Endothelial cell of umbilical vein (primary cell): ENCODE data around the gene CCZ1. TPM values are rescaled to one million over a fixed set of nuclear protein-coding genes. Genes with fewer than 3 reads are reported as not detected.
"Not testable (repeated sequence)": the region's sequence is repeated elsewhere in the genome, so short reads cannot be mapped to it uniquely, and the experiment has no call there.

Source experiments
- BruUV-seq: library from RNA; stranded (reverse); fragments of 400-500 nt; replicated peaks from 2 replicates; lab custom pipeline; 2021; lab: Mats Ljungman, UMichigan
- CTCF ChIA-PET: fragments of 300-600, 350-600 bp; sonication (Branson Sonifier 250); formaldehyde crosslinking; loops from one replicate; lab custom pipeline; 2021; ENCODE audit warnings: antibody characterized with exemption, inconsistent platforms; lab: Charles Lee
- POLR2A ChIA-PET: fragments of 300-600, 350-600 bp; sonication (Branson Sonifier 250); formaldehyde crosslinking; loops from one replicate; lab custom pipeline; 2021; ENCODE audit warnings: antibody characterized with exemption, inconsistent platforms; lab: Charles Lee
- DNase-seq: peaks from one replicate; pipeline ENCODE4 v3.0.0-alpha.2; 2011; ENCODE audit warnings: low read depth, low spot score
- FAIRE-seq: peaks from 2 replicates; lab custom pipeline; 2011; peaks lifted over from hg19 to GRCh38; lab: Jason Lieb, UNC
- H2AFZ ChIP-seq: 2 replicates; pipeline ENCODE4 v1.6.0; 2012; ENCODE audit warnings: low read depth, low read length, control low read depth, inconsistent platforms
- H3K27ac ChIP-seq: 2 replicates; pipeline ENCODE4 v1.5.1; 2011; ENCODE audit warnings: low read depth, mild to moderate bottlenecking, control low read depth, low read length, moderate library complexity; ENCODE audit not compliant: insufficient read depth
- H3K27me3 ChIP-seq, 2 experiments: 2 replicates each; pipeline versions ENCODE4 v1.6.0 to v1.6.1; 2011; ENCODE audit warnings: low read length in 2 of 2, mixed read lengths in 1 of 2; ENCODE audit not compliant: control insufficient read depth in 2 of 2, insufficient read depth in 2 of 2
- H3K36me3 ChIP-seq, 2 experiments: 2 replicates in 1 of 2; 3 replicates in 1 of 2; pipeline ENCODE4 v1.5.1; 2011; ENCODE audit warnings: low read length in 2 of 2, mild to moderate bottlenecking in 1 of 2, moderate library complexity in 1 of 2; ENCODE audit not compliant: control insufficient read depth in 2 of 2, insufficient read depth in 2 of 2; ENCODE audit errors: extremely low read depth in 1 of 2
- H3K4me1 ChIP-seq: 3 replicates; pipeline ENCODE4 v1.5.1; 2011; ENCODE audit warnings: mild to moderate bottlenecking, low read length; ENCODE audit not compliant: control insufficient read depth, insufficient read depth; ENCODE audit errors: extremely low read depth
- H3K4me2 ChIP-seq: 2 replicates; pipeline ENCODE4 v1.6.1; 2011; ENCODE audit warnings: low read length, control low read depth, mixed read lengths; ENCODE audit not compliant: insufficient read depth
- H3K4me3 ChIP-seq, 3 experiments: fragments of 200-600 bp in 1 of 3; sonication (generic), shearing (Covaris generic) in 1 of 3; replicated peaks in 1 of 3; 2 replicates each; pipeline ENCODE4 v1.5.1; 2011 to 2016; ENCODE audit warnings: control low read depth in 3 of 3, low read length in 3 of 3, mild to moderate bottlenecking in 2 of 3, inconsistent platforms in 1 of 3, low read depth in 1 of 3, moderate library complexity in 1 of 3; ENCODE audit not compliant: insufficient read depth in 1 of 3
- H3K79me2 ChIP-seq: 2 replicates; pipeline ENCODE4 v1.6.0; 2012; ENCODE audit warnings: low read length, inconsistent platforms; ENCODE audit not compliant: control insufficient read depth, insufficient read depth
- H3K9ac ChIP-seq: replicated peaks from 2 replicates; pipeline ENCODE3; 2011; ENCODE audit warnings: low read length, control low read depth; ENCODE audit not compliant: insufficient read depth; ENCODE audit errors: extremely low read depth
- H3K9me1 ChIP-seq: replicated peaks from 3 replicates; pipeline ENCODE4 v1.6.0; 2011; ENCODE audit warnings: mild to moderate bottlenecking, low read length; ENCODE audit not compliant: control insufficient read depth, insufficient read depth; ENCODE audit errors: extremely low read depth
- H3K9me3 ChIP-seq: replicated peaks from 2 replicates; pipeline ENCODE4 v1.5.1; 2012; ENCODE audit warnings: low read length, inconsistent platforms; ENCODE audit not compliant: control insufficient read depth, insufficient read depth
- H4K20me1 ChIP-seq: replicated peaks from 2 replicates; pipeline ENCODE3; 2011; ENCODE audit warnings: mild to moderate bottlenecking, low read length; ENCODE audit not compliant: control insufficient read depth, insufficient read depth; ENCODE audit errors: extremely low read depth
- dilution Hi-C: fragments of 300-500 bp; cut with MboI; formaldehyde crosslinking; loops from one replicate; pipeline ENCODE4 v1.15.0; 2019; ENCODE audit warnings: low sequenced_read_pairs; ENCODE audit not compliant: extremely low pct_ligation_motif_present
- intact Hi-C: fragments of 100-400 bp; cut with micrococcal nuclease; formaldehyde crosslinking; loops from one replicate; pipeline ENCODE4 v1.10.0; 2022
- polyA plus RNA-seq, 4 experiments: library from polyadenylated mRNA; depleted of rRNA in 3 of 4; stranded (reverse) in 3 of 4; unstranded in 1 of 4; fragments of >200 nt; gene quantifications; 2 replicates each; pipeline versions ENCODE4 v1.2.1 to v1.2.3, GENCODE V29; 2011 to 2012; ENCODE audit warnings: missing spikeins in 1 of 4
- total RNA-seq: library from RNA; stranded (reverse); gene quantifications from 2 replicates; pipeline ENCODE4 v1.2.3, GENCODE V29; 2021

The CCZ1 gene
- total and polyA plus RNA-seq, 2 donors (not counting 3 experiments of a cell fraction or from before 2014, with no cell fraction given): 40.6 to 95.5 TPM

DNA sequence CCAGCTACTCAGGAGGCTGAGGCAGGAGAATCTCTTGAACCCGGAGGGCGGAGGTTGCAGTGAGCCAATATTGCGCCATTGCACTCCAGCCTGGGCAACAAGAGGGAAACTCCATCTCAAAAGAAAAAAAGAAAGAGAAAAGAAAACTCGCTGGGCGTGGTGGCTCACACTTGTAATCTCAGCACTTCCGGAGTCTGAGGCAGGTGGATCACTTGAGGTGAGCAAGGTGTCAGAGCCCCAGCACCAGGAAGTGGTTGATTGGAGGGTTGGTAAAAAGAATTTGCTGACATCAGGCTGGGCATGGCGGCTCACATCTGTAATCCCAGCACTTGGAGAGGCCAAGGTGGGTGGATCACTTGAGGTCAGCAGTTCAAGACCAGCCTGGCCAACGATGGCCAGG is 40.0 kb upstream of the CCZ1 start:
- BruUV-seq, H3K9me1 ChIP-seq, DNase-seq, H3K4me3 ChIP-seq, H3K4me1 ChIP-seq, H2AFZ ChIP-seq, H3K4me2 ChIP-seq, H3K27me3 ChIP-seq, CTCF ChIA-PET, H3K79me2 ChIP-seq, H3K27ac ChIP-seq, FAIRE-seq, H3K9ac ChIP-seq, H3K36me3 ChIP-seq, H4K20me1 ChIP-seq, POLR2A ChIA-PET, dilution Hi-C loops, H3K9me3 ChIP-seq: not testable (repeated sequence)
- intact Hi-C loops: loop anchor here (5.0 to 10.0 kb wide), 2 partner anchors 166 to 579 kb away; no protein-coding TSS in a partner anchor

DNA sequence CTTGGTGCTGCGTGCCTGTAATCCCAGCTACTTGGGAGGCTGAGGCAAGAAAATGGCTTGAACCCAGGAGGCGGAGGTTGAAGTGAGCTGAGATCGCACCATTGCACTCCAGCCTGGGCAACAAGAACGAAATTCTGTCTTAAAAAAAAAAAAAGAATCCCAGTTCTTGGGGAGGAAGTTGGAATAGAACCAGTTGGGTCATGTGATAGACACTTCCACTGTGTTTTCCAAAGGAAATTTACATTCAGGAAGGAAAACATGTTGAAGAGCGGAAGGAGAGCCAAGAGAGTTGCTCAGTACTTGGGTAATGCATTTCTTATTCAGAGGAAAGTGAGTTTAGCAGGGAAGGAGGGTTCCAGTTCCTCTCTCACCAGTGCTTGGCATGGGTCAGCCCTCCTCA is 37.3 kb upstream of the CCZ1 start:
- H3K36me3 ChIP-seq, H3K27me3 ChIP-seq, H3K9me1 ChIP-seq, H3K9ac ChIP-seq, H3K4me1 ChIP-seq, BruUV-seq, H2AFZ ChIP-seq, dilution Hi-C loops, CTCF ChIA-PET, H3K79me2 ChIP-seq, H3K27ac ChIP-seq, intact Hi-C loops, POLR2A ChIA-PET, H3K4me2 ChIP-seq, DNase-seq, H3K4me3 ChIP-seq, H3K9me3 ChIP-seq, H4K20me1 ChIP-seq: not testable (repeated sequence)
- peak; percentile 21 for FAIRE-seq

DNA sequence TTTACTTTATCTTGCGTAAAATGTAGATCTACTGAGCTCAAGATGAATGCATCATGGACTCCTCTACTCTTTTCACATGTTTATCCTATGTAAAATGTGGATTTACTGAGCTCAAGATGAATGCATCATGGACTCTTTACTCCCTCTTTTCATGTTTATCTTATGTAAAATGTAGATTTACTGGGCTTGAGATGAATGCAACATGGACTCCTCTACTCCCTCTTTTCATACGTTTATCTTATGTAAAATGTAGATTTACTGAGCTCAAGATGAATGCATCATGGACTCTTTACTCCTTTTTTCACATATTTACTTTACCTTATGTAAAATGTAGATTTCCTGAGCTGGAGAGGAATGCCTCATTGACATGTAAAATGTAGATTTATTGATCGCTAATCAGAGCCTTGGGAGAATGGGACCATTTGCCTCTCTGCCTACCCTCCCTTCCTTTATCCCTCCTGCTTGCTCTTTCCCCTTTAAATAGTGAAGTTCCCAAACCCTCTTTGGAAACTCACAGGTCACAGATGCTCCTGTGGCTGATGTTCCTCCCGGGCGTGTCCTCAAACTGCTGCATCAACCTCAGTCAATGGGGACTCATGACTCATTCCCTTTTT is 35.7 kb upstream of the CCZ1 start:
- H3K9me3 ChIP-seq, H3K9ac ChIP-seq, BruUV-seq, H4K20me1 ChIP-seq, H3K4me3 ChIP-seq, H3K4me1 ChIP-seq, DNase-seq, intact Hi-C loops, H2AFZ ChIP-seq, H3K36me3 ChIP-seq, dilution Hi-C loops, H3K79me2 ChIP-seq, H3K27ac ChIP-seq, H3K9me1 ChIP-seq, POLR2A ChIA-PET, CTCF ChIA-PET, H3K4me2 ChIP-seq, FAIRE-seq, H3K27me3 ChIP-seq: not testable (repeated sequence)

DNA sequence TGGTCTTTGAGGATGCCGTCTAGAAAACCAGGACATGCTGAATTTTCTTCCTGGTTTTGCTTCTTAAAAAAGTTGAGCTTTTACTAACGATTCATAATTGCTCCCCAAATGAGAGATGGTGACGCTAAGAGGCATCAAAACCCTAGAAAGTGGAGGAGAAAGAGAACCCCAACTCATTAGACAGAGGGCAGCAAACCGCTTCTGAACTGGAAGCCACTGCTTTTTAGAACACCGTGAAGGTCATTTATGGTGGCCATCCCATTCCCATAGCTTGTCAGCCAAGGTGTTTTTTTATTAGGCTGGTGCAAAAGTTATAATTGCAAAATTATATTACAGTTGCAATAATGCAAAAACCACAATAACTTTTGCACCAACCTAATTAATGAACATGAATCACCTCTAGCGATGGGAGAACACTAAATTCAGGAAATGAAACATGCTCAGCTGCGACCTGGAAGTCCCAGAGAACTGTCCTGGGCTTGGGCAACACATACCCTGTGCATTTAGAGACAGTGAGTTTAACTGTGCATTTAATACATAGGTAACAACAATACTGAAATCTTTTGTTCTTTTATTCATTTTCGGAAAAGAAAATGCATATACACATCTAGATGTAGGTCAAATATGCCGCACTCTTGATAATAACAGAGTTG is 33.1 kb upstream of the CCZ1 start:
- H3K9ac ChIP-seq, H3K36me3 ChIP-seq, POLR2A ChIA-PET, H3K27ac ChIP-seq, H3K9me1 ChIP-seq, H3K79me2 ChIP-seq, H3K27me3 ChIP-seq, H3K9me3 ChIP-seq, CTCF ChIA-PET, H2AFZ ChIP-seq, dilution Hi-C loops, DNase-seq, intact Hi-C loops, H4K20me1 ChIP-seq, H3K4me1 ChIP-seq, H3K4me3 ChIP-seq, H3K4me2 ChIP-seq, BruUV-seq: not testable (repeated sequence)
- peak; percentile 33 for FAIRE-seq
